Activated CD4-positive, alpha-beta T cell treated with anti-CD3 and anti-CD28 coated beads, Interleukin-2, amount 10 ng/mL, durations not matched to agents 24 days and 14 days (primary cell): ENCODE data around the gene PLD1. TPM values are rescaled to one million over a fixed set of nuclear protein-coding genes. Genes with fewer than 3 reads are reported as not detected.

Experiments used
- DNase-seq: peaks from one replicate; pipeline ENCODE4 v3.0.0; 2022
- H3K27ac Mint-ChIP-seq: one replicate; pipeline ENCODE4 v1.8.0; 2022; ENCODE audit warnings: mild to moderate bottlenecking, mixed read lengths
- H3K27me3 Mint-ChIP-seq: one replicate; pipeline ENCODE4 v1.8.0; 2022; ENCODE audit warnings: mixed read lengths
- H3K36me3 Mint-ChIP-seq: one replicate; pipeline ENCODE4 v1.8.0; 2022; ENCODE audit warnings: low read depth, mild to moderate bottlenecking, mixed read lengths
- H3K4me1 Mint-ChIP-seq: one replicate; pipeline ENCODE4 v1.8.0; 2021; ENCODE audit warnings: mixed read lengths
- H3K4me3 Mint-ChIP-seq: one replicate; pipeline ENCODE4 v1.8.0; 2022; ENCODE audit warnings: mild to moderate bottlenecking, moderate library complexity, mixed read lengths
- H3K9me3 Mint-ChIP-seq: one replicate; pipeline ENCODE4 v1.8.0; 2021; ENCODE audit warnings: mixed read lengths
- intact Hi-C: fragments of 100-400 bp; cut with micrococcal nuclease; formaldehyde crosslinking; loops from one replicate; pipeline ENCODE4 v1.15.1; 2023
- total RNA-seq: library from RNA; stranded (reverse); gene quantifications from 2 replicates; pipeline ENCODE4 v1.2.3, GENCODE V29; 2022

The PLD1 gene
- total RNA-seq, 1 donor from 2014 or later: 0.09 TPM

DNA sequence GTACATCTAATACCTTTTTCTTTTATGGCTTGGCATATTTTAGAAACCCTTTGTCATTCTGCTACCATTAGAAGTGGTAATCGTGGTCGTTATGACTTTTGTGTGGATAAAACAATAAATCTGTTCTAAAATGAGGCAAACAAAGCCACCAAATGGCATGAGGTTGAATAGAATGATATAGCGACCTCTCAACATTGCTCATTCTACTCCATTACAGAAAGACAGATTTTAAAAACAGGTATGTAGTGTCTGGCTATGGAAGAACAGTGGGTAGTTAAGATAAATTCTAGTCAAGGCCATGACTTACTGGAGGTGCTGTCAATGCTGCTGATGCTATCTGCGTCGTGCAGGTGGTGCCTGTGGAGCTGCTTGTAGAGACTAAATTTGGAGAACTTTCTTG is 123.2 kb downstream of the PLD1 start:
- Mint-ChIP-seq H3K9me3 (no peaks in the 10 kb centered on the region), H3K27me3 (peaks cover 23% of the 10 kb centered on the region), H3K27ac (no peak overlapping the region), H3K4me3 (no peak overlapping the region), H3K4me1 (no peaks in the 10 kb centered on the region), H3K36me3 (no peaks in the 10 kb centered on the region)
- intact Hi-C loops: no loop called here
- no peak for DNase-seq

DNA sequence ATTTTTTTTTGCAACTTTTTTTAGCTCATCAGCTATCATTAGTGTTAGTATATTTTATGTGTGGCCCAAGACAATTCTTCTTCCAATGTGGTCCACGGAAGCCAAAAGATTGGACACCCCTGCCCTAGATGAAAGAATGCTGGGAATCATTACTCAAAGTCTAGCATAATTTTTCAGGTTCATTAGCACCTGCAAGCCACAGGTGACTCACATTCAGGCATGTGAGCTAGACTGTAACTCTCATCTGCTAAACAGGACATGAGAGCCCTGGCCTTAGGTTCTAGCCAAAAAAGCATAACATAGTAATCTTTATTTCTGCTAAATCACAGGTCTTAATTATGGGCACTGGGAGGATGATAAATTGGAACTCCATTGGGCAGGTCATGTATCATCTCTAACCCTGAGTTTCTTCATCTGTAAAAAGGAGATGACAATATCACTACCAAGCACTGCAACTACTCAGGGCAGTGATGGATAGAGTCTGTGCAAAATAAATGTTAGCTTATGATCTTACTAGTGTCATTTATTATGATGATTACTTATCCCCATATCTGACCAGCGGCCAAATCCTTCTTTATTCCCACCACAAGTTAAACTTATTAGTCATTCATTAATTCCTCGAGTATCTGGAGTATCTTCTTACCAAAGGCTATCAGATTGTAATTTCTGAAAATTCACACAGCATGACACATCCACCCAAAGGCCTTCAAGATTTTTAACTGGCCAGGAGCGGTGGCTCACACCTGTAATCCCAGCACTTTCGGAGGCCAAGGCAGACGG is 125.0 kb downstream of the PLD1 start:
- no peak for DNase-seq
- no peak overlapping the region for H3K4me3 Mint-ChIP-seq
- H3K27ac Mint-ChIP-seq: no peak overlapping the region
- intact Hi-C loops: no loop called here
- H3K27me3 Mint-ChIP-seq: peaks cover 28% of the 10 kb centered on the region
- H3K4me1 Mint-ChIP-seq: no peaks in the 10 kb centered on the region
- no peaks in the 10 kb centered on the region for H3K9me3 Mint-ChIP-seq
- H3K36me3 Mint-ChIP-seq: no peaks in the 10 kb centered on the region

DNA sequence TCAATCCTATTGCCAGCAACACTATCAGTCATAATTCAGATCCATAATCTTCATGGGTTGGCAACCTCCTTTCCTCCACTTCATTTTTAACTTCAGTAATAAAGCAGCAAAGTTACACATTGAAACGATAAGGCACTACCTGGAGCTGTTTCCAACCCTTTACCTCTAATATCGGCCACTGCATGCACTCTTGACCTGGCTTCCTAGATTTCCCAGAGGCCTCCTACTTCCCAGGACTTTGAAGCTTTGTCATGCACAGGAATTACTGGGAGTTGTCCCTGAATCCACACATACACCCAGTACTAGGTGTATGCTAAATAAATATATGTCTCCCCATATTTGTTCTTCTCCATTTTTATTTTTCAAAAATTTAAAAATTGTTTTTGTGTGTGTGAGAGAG is 126.1 kb downstream of the PLD1 start:
- H3K36me3 Mint-ChIP-seq: no peaks in the 10 kb centered on the region
- H3K27ac Mint-ChIP-seq: no peak overlapping the region
- intact Hi-C loops: no loop called here
- no peak for DNase-seq
- H3K4me1 Mint-ChIP-seq: no peaks in the 10 kb centered on the region
- H3K4me3 Mint-ChIP-seq: no peak overlapping the region
- H3K27me3 Mint-ChIP-seq: peaks cover 25% of the 10 kb centered on the region
- H3K9me3 Mint-ChIP-seq: no peaks in the 10 kb centered on the region

DNA sequence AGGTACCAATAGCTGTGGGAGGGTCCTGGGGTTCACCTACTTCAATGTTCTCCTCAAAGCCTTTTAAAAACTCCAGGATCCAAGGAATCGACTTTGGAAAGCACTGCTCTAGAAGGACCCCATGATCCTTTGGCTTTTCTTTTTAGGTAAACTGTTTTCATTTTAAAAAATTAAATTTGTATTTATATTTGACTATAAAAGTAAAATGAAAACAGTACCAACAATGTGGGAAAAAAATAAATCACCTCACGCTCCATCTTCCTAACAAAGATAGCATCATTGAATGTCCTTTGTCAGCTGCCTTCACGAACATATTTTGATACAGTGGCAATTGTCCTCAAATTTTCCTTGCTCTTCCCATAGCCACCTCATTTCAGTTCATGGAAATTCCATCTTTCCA is 127.5 kb downstream of the PLD1 start:
- DNase-seq: no peak
- Mint-ChIP-seq H3K27me3 (peaks cover 29% of the 10 kb centered on the region), H3K27ac (no peak overlapping the region), H3K36me3 (no peaks in the 10 kb centered on the region), H3K4me1 (no peaks in the 10 kb centered on the region), H3K4me3 (no peak overlapping the region), H3K9me3 (no peaks in the 10 kb centered on the region)
- intact Hi-C loops: no loop called here

DNA sequence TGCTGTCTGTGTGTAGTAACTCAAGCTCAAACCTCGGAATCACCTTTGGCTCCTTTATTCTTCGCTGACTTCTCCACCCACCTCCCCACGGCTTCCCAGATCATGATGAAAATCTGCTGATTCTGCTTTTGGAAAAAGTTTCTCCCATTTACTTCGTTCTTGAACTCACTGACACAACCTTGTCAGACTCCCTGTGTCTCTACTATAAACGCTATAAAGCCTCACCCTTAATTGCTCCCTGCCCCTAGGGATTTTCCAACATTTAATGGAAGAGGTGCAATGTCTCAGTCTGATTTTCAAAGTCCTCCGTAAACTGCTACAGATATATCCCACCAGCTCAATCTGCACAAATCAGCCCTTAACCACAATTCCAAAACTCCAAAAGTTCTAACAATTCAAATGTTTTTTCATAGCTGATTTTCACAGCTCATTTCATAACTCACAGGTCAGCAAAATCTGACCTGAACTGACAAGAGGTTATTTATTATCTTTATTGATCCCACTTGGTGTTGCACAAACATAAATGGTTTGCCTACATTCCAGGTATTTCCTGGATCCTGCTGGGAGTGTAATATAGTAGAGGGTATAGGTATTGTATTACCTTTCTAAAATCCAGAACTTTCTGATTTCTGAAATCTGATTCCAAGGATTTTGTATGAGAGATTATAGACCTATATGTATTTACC is 129.4 kb downstream of the PLD1 start:
- H3K9me3 Mint-ChIP-seq: no peaks in the 10 kb centered on the region
- H3K4me1 Mint-ChIP-seq: no peaks in the 10 kb centered on the region
- peaks cover 29% of the 10 kb centered on the region for H3K27me3 Mint-ChIP-seq

DNA sequence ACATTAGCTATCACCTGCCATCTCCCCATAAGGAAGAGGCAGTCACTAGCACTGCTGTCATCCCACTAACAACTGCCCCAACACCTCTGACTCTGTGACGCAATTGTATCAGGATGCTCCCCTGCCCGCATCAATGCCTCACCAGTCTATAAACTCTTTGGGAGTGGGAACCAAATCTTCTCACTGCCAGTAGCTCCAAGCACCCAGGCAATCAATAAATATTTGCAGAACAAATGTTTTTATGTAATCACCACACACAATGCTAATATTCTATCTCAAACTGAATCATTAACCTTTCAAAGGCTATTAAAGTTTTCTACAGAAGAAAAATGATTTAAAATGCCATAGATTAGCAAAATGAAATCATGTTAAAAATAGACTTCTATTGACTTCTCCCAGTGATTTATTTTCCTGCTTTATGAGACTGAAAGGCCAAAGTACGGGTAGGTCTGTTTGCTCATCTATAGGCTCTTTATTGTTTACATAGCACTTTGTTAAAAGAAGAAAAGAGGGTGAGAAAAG is 131.3 kb downstream of the PLD1 start:
- intact Hi-C loops: no loop called here
- no peaks in the 10 kb centered on the region for H3K36me3 Mint-ChIP-seq
- no peak for DNase-seq
- no peak overlapping the region for H3K27ac Mint-ChIP-seq
- no peaks in the 10 kb centered on the region for H3K4me1 Mint-ChIP-seq
- H3K27me3 Mint-ChIP-seq: peaks cover 26% of the 10 kb centered on the region
- no peak overlapping the region for H3K4me3 Mint-ChIP-seq
- H3K9me3 Mint-ChIP-seq: no peaks in the 10 kb centered on the region

More for the DNA sequence above, 129.4 kb downstream of the PLD1 start:
- Mint-ChIP-seq H3K4me3 (no peak overlapping the region), H3K27ac (no peak overlapping the region), H3K36me3 (no peaks in the 10 kb centered on the region)
- DNase-seq: no peak
- intact Hi-C loops: no loop called here

DNA sequence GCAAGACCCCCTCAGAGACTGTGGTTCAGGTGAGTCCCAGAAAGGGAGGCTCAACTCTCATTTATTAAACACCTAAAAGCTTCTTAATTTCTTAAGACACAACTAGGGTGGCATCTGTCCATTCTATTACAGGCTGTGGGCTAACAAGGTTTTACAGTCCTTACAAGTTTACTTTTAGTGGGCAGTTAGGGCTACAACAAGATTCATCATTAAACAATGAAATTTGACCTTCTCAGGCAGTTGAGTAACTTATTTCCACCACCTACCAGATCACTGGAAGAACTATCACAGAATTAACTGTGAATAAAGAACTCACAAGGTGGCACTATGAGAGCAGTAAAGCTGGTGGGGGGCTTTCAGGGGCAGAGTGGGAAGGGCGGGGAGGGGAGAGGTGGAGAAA is 132.6 kb downstream of the PLD1 start:
- peaks cover 16% of the 10 kb centered on the region for H3K27me3 Mint-ChIP-seq
- no peaks in the 10 kb centered on the region for H3K4me1 Mint-ChIP-seq
- H3K9me3 Mint-ChIP-seq: no peaks in the 10 kb centered on the region
- no peak overlapping the region for H3K4me3 Mint-ChIP-seq
- no peaks in the 10 kb centered on the region for H3K36me3 Mint-ChIP-seq
- H3K27ac Mint-ChIP-seq: no peak overlapping the region
- no peak for DNase-seq
- intact Hi-C loops: no loop called here

DNA sequence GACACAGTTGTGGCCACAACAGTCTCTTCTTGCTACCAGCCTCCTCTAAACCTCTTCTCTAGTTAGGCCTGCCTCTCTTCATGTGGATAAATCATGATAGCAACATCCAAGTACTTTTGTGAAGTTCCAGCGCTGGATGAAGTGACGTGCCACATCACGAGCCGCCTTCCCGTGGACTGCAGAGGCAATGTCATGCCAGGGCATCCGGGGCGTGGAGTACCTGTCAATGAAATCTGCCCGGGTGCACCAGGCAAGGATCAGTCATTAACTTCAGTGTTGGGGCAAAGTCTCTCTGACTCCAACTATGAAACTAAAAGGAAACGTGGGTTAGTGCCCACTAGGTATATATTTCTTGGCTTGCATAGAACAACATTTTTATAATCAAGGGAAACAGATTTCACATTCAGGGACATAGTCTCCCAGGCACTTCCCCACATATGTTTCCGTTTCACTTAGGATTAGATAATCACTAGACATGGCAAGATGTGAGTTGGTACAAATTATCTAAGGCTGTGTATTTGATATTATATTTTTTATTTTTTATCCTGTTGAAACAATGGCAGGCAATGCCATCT is 133.6 kb downstream of the PLD1 start:
- intact Hi-C loops: no loop called here
- no peaks in the 10 kb centered on the region for H3K36me3 Mint-ChIP-seq
- H3K4me1 Mint-ChIP-seq: no peaks in the 10 kb centered on the region
- H3K9me3 Mint-ChIP-seq: no peaks in the 10 kb centered on the region
- peaks cover 14% of the 10 kb centered on the region for H3K27me3 Mint-ChIP-seq
- no peak overlapping the region for H3K4me3 Mint-ChIP-seq
- no peak for DNase-seq
- no peak overlapping the region for H3K27ac Mint-ChIP-seq

DNA sequence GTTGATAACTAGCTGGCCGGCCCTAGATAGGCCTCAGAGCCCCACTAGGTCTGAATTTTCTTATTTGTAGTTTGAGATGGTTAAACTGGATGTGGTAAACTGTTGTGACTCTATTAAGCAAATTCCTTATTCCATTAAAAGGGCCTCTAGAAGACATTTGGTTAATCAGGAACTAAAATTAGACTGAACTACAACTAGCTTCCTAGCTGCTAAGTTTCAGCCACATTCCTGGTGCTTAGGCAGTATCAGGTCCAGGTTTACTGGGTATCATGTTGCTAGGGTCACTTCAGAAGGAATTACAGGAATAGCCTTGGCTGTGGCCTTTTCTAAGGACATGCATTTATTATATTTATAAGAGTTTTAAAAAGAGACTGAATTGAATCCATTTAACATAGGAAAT is 136.3 kb downstream of the PLD1 start:
- H3K27ac Mint-ChIP-seq: no peak overlapping the region
- DNase-seq: no peak
- intact Hi-C loops: no loop called here
- peaks cover 8% of the 10 kb centered on the region for H3K27me3 Mint-ChIP-seq
- no peaks in the 10 kb centered on the region for H3K9me3 Mint-ChIP-seq
- no peak overlapping the region for H3K4me3 Mint-ChIP-seq
- no peaks in the 10 kb centered on the region for H3K36me3 Mint-ChIP-seq
- H3K4me1 Mint-ChIP-seq: no peaks in the 10 kb centered on the region

DNA sequence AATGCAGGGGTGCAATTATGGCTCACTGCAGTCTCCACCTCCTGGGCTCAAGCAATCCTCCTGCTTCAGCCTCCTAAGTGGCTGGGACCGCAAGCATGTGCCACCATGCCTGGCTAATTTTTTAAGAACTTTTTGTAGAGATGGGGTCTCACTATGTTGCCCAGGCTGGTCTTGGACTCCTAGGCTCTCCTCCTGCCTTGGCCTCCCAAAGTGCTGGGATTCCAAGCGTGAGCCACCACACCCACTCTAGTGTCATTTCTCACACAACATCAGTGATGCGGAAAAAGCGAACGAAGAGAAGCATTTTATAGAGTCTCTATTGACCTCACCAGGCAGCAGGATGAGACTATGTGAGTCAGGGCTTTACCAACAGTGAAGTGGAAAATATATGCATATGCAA is 137.7 kb downstream of the PLD1 start:
- H3K9me3 Mint-ChIP-seq: no peaks in the 10 kb centered on the region

DNA sequence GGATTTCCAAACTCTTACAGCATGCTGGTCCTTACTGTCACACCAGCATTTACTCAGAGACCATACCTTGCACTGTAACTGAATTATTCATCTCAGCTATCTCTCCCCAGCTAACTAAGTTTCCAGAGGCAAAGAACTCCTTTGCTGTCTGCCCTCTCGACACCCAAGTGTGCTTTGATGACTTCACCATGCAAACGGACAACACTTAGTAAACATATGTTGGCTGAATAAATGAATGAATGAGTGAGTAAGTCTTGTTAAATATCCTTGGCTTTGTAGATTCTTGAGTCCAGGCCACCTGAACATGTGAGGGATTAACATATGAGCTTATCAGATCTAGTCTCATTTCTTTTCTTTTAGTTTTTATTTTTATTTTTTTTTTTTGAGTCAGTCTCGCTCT is 138.2 kb downstream of the PLD1 start:
- H3K36me3 Mint-ChIP-seq: no peaks in the 10 kb centered on the region
- no peak overlapping the region for H3K27ac Mint-ChIP-seq
- no peak for DNase-seq
- no peaks in the 10 kb centered on the region for H3K4me1 Mint-ChIP-seq
- H3K9me3 Mint-ChIP-seq: no peaks in the 10 kb centered on the region
- H3K4me3 Mint-ChIP-seq: no peak overlapping the region
- peaks cover 2% of the 10 kb centered on the region for H3K27me3 Mint-ChIP-seq
- intact Hi-C loops: no loop called here

More for the DNA sequence above, 137.7 kb downstream of the PLD1 start:
- Mint-ChIP-seq H3K27ac (no peak overlapping the region), H3K4me3 (no peak overlapping the region), H3K4me1 (no peaks in the 10 kb centered on the region), H3K36me3 (no peaks in the 10 kb centered on the region), H3K27me3 (peaks cover 5% of the 10 kb centered on the region)
- intact Hi-C loops: no loop called here
- DNase-seq: no peak

DNA sequence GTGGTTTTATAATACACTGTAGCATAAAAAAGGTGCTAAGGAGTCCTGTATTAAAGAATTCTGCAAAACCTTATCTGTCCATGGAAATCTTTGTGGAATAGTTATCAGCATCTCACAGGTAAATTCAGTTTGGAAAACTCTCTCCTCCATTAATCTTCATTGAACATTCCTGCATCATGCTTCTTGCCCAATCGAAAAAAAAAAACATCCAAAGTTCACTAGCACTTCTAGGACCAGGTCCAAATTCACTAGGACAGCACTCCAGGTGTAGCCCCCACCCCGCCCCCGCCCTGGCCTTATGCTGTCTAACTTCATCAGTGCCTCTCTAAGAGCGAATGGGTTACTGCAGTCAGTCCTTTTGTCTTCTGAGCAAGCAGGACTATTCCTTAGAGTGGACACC is 138.6 kb downstream of the PLD1 start:
- intact Hi-C loops: no loop called here
- Mint-ChIP-seq H3K27me3 (peaks cover 5% of the 10 kb centered on the region), H3K4me3 (no peak overlapping the region), H3K4me1 (no peaks in the 10 kb centered on the region), H3K27ac (no peak overlapping the region), H3K9me3 (no peaks in the 10 kb centered on the region), H3K36me3 (no peaks in the 10 kb centered on the region)
- no peak for DNase-seq

DNA sequence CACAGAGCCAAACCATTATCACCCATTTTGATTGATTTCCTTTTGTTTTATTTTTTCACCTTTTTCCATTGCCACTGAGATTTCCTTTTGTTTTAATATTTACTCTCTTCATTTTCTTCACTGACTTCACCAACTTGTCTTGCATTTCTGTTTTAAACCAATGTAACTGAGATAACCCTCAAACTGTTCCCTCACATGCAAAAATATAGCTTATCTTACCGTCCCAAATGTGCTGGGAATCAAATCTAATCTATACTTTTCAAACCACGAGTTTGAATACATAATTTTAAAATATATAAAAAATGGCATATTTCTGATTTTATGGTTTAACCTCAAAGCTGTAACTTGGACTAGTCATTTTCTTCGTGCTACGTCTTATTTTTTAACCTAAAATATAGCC is 143.8 kb downstream of the PLD1 start:
- no peak for DNase-seq
- no peaks in the 10 kb centered on the region for H3K4me1 Mint-ChIP-seq
- intact Hi-C loops: no loop called here
- no peak overlapping the region for H3K4me3 Mint-ChIP-seq
- no peak overlapping the region for H3K27ac Mint-ChIP-seq
- H3K36me3 Mint-ChIP-seq: no peaks in the 10 kb centered on the region
- H3K9me3 Mint-ChIP-seq: no peaks in the 10 kb centered on the region
- H3K27me3 Mint-ChIP-seq: peaks cover 21% of the 10 kb centered on the region

DNA sequence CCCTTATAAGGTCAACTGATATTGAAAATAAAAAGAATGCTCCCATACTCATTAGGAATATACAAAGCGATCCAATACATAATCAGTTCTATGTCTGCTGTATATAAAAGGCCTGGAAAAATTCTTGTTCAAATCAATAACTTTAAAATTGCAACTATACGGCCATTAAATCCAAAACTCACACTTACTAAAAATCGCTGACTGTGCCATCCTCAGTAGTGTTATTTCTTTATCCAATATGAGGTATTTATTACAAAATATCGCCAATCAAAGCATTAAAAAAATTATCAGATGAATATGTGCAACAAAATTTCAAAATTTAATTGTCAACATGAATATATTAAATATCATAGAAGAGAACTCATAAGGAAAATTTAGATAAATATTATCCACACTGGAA is 146.5 kb downstream of the PLD1 start:
- Mint-ChIP-seq H3K36me3 (no peaks in the 10 kb centered on the region), H3K4me1 (no peaks in the 10 kb centered on the region), H3K9me3 (no peaks in the 10 kb centered on the region), H3K27ac (no peak overlapping the region), H3K4me3 (no peak overlapping the region), H3K27me3 (peaks cover 26% of the 10 kb centered on the region)
- no peak for DNase-seq
- intact Hi-C loops: no loop called here
